ENCODE measurements around the gene GALNT11. TPM values are rescaled to one million over a fixed set of nuclear protein-coding genes. Genes with fewer than 3 reads are reported as not detected.

GALNT11 gene
- polyA plus RNA-seq, 3 donors = 17.7 to 25.9 (median 20.6) TPM

DNA sequence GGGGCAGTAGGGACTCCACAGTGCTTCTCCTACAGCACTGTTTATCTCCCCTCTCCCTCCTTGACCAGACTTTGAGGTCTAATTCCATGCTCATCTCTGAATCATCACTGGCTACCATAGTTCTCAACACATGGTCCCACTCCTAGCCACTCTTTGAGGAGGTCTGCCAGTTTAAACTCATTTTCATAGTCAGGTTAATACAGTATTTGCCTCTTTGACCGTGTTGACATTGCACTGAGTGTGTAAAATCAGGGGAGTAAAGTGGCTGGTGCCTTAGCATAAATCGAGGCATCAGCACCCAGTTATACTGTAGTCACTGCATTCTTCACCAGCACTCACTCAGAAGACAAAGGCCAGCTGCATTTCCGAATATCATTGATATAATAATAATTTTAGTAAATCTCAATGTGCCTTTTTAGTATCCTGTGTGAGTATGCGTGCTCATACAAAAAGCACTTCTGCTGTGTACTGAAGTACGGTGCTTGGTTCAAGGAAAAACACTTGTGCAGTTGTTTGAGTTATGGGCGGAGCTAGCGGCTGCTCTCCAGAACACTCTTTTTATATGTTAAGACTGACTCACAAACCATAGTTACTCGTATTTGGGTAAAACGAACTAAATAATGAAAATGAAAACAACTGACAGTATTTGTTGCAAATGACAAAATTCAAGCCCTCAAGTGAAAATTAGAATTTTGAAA, 89.7 kb downstream of the GALNT11 start:
- no peak overlapping the region for H3K4me3 ChIP-seq (replicated peaks in 1 of 3; ENCODE audit: low read depth in 2 of 3, low read length in 3 of 3)
- H3K27me3 ChIP-seq (ENCODE audit: control insufficient read depth in 2 of 2, insufficient read depth in 2 of 2, low read length in 2 of 2) = no peaks in the 10 kb centered on the region
- H3K9me3 Mint-ChIP-seq = peaks cover 0 to 7% (median 0%) of the 10 kb centered on the region in 7 donors
- H2AFZ ChIP-seq (ENCODE audit: insufficient read depth, low read depth, low read length, poor library complexity, severe bottlenecking) = no peak overlapping the region
- peak overlapping the region in 1 of 7 donors; percentile 42 for H3K27ac Mint-ChIP-seq
- no peak overlapping the region for H3K9ac ChIP-seq (ENCODE audit: insufficient read depth, low read length, poor library complexity, severe bottlenecking)
- H3K36me3 Mint-ChIP-seq = peaks cover 46 to 70% of the 10 kb centered on the region in 2 donors
- peaks cover 50 to 69% of the 10 kb centered on the region in 2 donors for H3K36me3 ChIP-seq (replicated peaks in 1 of 2; ENCODE audit: control insufficient read depth in 1 of 2, insufficient read depth in 2 of 2, low read length in 2 of 2)
- no peak for TF ChIP-seq CTCF (IDR thresholded peaks at IDR 0.05)
- no peaks in the 10 kb centered on the region for H3K4me1 ChIP-seq (ENCODE audit: control insufficient read depth in 1 of 2, insufficient read depth in 2 of 2, low read length in 2 of 2)
- no peaks in the 10 kb centered on the region for H3K9me3 ChIP-seq (replicated peaks in 1 of 2; ENCODE audit: control insufficient read depth in 1 of 2, insufficient read depth in 1 of 2, low read length in 2 of 2)
- intact Hi-C loops (cut with micrococcal nuclease) = no loop called here
- no peaks in the 10 kb centered on the region for H3K4me1 Mint-ChIP-seq
- no peak overlapping the region for H3K4me2 ChIP-seq (replicated peaks; ENCODE audit: extremely low read depth, low read length, poor library complexity, severe bottlenecking)
- H4K20me1 ChIP-seq (ENCODE audit: insufficient read depth, low read length) = no peaks in the 10 kb centered on the region
- H3K79me2 ChIP-seq (ENCODE audit: insufficient read depth, low read length) = no peaks in the 10 kb centered on the region
- DNase-seq = no peak
- no CpG with 5 or more reads among the region's 9 CpGs for WGBS (ENCODE audit: insufficient coverage)
- H3K27me3 Mint-ChIP-seq (ENCODE audit: low read depth in 3 of 3) = peaks cover 0 to 1% (median 0%) of the 10 kb centered on the region in 3 donors
- H3K4me3 Mint-ChIP-seq = no peak overlapping the region
- no peak overlapping the region for H3K27ac ChIP-seq (ENCODE audit: low read depth in 1 of 2, low read length in 2 of 2)

DNA sequence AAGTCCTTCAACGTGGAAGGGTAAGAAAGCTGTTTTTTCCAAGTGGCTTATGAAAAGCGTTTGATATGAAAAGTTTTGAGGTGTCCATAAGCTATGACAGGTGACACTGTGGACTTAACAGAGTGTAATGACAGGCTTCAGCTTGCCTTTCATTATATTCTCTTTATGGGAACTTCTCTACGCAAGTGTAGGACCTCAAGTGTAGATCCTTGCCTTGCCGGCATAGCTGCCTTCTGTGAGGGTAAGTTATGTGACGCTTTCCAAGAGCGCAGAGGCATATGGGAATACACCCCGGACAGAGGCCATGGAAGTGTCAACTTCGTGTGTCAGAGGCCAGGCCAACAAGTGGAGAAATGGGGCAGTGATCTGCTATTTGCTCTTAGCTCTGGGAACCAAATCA, 91.9 kb downstream of the GALNT11 start:
- DNase-seq = no peak
- TF ChIP-seq CTCF (IDR thresholded peaks at IDR 0.05) = no peak
- peaks cover 65 to 86% of the 10 kb centered on the region in 2 donors for H3K36me3 Mint-ChIP-seq
- H3K27me3 ChIP-seq (ENCODE audit: control insufficient read depth in 2 of 2, insufficient read depth in 2 of 2, low read length in 2 of 2) = no peaks in the 10 kb centered on the region
- no peaks in the 10 kb centered on the region for H3K79me2 ChIP-seq (ENCODE audit: insufficient read depth, low read length)
- H3K9ac ChIP-seq (ENCODE audit: insufficient read depth, low read length, poor library complexity, severe bottlenecking) = no peak overlapping the region
- no peaks in the 10 kb centered on the region for H3K4me1 Mint-ChIP-seq
- H3K9me3 Mint-ChIP-seq = peaks cover 0 to 4% (median 0%) of the 10 kb centered on the region in 7 donors
- no peak overlapping the region for H3K4me3 ChIP-seq (replicated peaks in 1 of 3; ENCODE audit: low read depth in 2 of 3, low read length in 3 of 3)
- peak overlapping the region in 2 of 7 donors; percentile 43 to 52 for H3K27ac Mint-ChIP-seq
- H3K4me1 ChIP-seq (ENCODE audit: control insufficient read depth in 1 of 2, insufficient read depth in 2 of 2, low read length in 2 of 2) = no peaks in the 10 kb centered on the region
- 97% methylated on average over 5 of the region's 8 CpGs for WGBS (ENCODE audit: insufficient coverage)
- H3K4me2 ChIP-seq (replicated peaks; ENCODE audit: extremely low read depth, low read length, poor library complexity, severe bottlenecking) = no peak overlapping the region
- intact Hi-C loops (cut with micrococcal nuclease) = no loop called here
- no peaks in the 10 kb centered on the region for H4K20me1 ChIP-seq (ENCODE audit: insufficient read depth, low read length)
- no peak overlapping the region for H2AFZ ChIP-seq (ENCODE audit: insufficient read depth, low read depth, low read length, poor library complexity, severe bottlenecking)
- peaks cover 65 to 76% of the 10 kb centered on the region in 2 donors for H3K36me3 ChIP-seq (replicated peaks in 1 of 2; ENCODE audit: control insufficient read depth in 1 of 2, insufficient read depth in 2 of 2, low read length in 2 of 2)
- H3K4me3 Mint-ChIP-seq = no peak overlapping the region
- peak overlapping the region in 1 of 2 donors; percentile 6 for H3K27ac ChIP-seq (ENCODE audit: low read depth in 1 of 2, low read length in 2 of 2)
- H3K27me3 Mint-ChIP-seq (ENCODE audit: low read depth in 3 of 3) = no peaks in the 10 kb centered on the region
- H3K9me3 ChIP-seq (replicated peaks in 1 of 2; ENCODE audit: control insufficient read depth in 1 of 2, insufficient read depth in 1 of 2, low read length in 2 of 2) = no peaks in the 10 kb centered on the region

Data from CD14-positive monocyte (primary cell).